GM23248 (cell line): ENCODE data around the gene RPS15.

Source experiments
- EZH2 ChIP-seq: fragments of 200-600 bp; sonication (generic); IDR thresholded peaks from 2 replicates; pipeline ENCODE4 v1.6.1; 2018; ENCODE audit warnings: antibody characterized with exemption, mild to moderate bottlenecking; ENCODE audit not compliant: insufficient read depth, poor library complexity, severe bottlenecking
- EZH2phosphoT487 ChIP-seq: fragments of 200-600 bp; sonication (generic); IDR thresholded peaks from 2 replicates; pipeline ENCODE4 v1.6.1; 2018; ENCODE audit warnings: antibody characterized with exemption, moderate library complexity, mild to moderate bottlenecking, low read depth; ENCODE audit not compliant: insufficient read depth

DNA sequence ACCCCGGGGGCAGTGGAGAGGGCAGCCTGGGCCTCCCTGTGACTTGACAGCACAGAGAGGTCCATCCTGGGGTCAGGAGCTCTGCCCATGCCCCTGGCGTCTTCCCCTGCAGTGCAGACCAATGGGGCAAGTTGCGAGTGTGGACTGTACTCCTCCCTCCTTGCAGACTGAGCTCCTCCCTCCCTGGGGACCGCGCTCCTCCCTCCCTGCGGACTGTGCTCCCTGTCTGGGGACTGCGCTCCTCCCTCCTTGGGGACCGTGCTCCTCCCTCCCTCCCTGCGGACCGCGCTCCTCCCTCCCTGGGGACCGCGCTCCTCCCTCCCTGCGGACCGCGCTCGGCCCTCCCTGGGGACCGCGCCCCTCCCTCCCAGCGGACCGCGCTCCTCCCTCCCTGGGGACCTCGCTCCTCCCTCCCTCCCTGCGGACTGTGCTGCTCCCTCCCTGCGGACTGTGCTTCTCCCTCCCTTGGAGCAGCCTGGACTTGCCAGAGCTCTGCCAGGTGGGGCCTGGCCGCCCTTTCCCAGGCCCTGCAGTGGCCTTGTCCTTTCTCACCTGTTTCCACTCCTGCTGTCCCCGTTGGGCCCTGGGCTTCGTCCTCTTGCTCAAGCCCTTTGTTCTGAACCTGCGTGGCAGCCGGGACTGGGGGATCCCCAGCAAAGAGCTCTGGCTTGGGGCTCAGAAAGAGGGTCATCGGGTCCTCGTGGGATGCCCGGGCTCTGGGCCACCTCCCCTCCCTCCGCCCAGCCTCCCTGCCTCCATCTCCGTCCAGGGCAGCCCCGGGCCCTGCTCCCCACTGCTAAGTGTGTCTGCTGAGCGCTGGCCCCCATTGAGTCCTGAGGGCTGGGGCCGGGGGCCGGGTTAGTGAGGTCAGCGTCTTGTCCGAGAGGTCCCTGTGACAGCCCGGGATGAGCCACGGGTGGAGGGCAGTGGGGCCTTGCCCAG lies 43.7 kb upstream of the RPS15 start:
- TF ChIP-seq EZH2phosphoT487 (no peak), EZH2 (no peak)
